Measurements from ENCODE around the gene ST6GALNAC2.
"Not testable (repeated sequence)": the region's sequence is repeated elsewhere in the genome, so short reads cannot be mapped to it uniquely, and the experiment has no call there.

ST6GALNAC2 gene

DNA sequence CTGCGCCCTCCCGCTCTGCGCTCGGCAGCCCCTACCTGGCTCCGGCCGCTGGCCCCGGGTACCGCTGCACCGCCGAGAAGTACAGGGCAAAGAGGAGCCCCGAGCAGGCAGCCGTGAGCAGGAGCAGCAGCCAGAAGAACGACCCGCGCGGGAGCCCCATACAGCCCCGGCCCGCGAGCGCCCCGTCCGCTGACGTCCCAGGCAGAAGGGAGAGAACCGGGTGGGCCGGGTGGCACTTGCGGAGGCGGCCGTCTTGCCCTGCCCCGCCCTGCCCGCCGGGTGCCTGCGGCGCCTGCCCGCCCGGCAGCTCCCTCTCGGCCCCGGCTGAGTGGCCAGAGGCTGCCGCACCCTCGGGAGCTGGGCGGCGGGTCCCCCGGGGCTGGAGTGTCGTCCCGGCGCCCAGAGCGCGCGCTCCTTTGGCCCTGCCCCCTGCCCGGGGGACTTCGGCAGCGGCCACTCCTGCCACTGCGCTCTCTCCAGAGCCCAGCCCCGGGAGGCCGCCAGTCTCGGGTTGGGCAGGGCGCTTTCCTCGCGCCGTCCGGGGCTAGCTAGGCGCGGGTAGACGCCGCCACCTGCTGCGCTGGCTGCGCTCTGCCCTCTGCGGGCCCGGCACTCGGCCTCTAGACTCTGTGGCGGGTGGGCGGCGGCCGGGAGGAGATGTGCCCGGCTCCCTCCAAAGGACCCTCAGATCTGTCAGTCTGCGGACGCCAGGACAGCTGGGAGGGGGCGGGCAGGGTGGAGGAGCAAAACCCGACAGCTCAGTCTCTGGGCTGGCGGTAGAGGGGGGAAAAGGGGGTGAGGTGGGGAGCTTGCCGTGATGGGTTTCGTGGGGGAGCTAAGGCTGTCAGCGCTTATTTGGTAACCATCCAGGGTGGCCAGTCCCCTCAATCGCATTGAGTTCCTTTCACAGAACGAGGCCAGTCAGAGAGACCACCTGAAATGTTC lies at the start of gene ST6GALNAC2:
Gene ST6GALNAC2 (minus strand): TSS at position 212 of the 945 bp plus-strand sequence. CDS start 52 bp downstream, at position 160.
- DNase-seq (ENCODE audit: low spot score) = no peak

DNA sequence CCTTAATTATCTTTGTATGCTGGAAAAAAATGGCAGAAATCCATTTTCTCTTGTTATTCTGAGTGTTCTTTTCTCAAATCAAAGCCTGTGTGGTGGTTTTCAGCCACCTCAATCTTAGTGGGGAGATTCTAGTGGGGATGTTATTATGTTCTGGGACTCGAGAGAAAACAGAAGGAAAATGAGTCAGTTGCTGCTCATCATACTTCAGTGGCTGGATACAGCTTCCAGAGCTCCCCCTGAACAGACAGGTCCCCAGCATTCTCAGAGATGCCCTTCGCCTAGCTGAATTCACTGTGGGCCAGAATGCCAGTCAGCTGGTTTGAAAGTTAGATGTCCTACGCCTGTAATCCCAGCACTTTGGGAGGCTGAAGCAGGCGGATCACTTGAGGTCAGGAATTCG lies 49.4 kb upstream of the ST6GALNAC2 start:
- no peak for DNase-seq (ENCODE audit: low spot score)

DNA sequence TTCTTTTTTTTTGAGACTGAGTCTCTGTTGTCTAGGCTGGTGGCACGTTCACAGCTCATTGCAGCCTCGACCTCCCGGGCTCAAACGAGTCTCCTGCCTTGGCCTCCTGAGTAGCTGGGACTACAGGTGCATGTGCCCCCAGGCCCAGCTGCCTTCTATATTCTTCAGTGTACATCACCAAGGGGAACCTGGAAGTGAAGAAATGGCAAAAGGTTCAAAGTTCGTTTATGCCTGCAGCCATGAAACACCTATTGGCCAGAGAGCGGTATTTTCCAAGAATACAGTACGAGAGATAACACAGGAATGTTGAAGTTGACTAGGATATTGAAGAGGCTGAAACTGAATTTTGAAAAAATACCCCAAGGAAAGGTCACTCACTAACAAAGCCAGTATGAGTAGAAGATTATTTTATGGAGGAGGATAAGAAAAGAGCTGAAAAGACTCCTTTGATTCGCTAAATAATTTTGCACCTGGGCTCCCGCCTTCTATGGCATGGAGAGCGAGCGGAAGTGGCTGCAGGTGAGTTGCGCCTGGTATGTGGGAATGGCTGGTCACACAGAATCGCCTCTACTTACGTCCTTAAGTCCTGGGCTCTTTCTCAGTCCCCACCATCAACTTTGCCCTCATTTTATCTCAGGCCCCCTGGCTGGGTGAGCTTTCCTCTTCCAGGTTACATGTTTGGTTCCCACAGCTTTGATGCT lies 48.1 kb upstream of the ST6GALNAC2 start:
- no peak for DNase-seq (ENCODE audit: low spot score)

DNA sequence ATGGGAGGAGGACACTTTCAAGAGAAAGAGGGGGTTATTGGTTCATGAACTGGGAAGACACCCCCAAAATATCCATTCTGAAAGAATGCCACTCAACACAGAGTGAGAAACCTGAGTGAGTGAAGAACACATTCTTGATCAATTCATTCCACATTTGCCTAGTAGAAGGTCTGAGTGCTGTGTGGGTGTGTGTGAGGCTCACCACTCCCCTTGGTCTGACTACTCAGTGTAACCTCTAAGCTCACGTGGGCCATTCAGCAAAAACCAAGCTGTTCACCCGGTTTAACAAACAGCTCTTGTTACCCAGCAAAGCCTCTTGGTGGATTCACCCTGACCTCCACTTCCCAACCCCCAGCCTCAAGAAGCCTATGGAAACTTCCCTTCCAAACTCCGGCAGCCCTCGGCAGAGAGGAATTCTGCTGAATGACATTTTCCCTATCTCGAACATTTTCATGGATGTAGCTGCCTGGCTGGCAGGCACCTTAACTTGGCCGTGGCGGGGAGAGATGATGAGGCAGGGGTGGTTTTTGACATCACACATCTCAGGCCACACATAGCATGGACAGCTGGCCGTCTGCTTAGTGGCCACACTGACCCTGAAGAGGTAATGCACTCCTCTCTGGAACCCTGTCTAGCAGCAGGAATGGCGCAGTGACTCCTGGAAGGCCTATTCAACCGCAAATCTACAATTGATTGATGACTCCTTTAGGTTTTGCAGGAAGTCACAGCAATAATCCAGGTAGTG lies 46.3 kb upstream of the ST6GALNAC2 start:
- DNase-seq (ENCODE audit: low spot score) = no peak

DNA sequence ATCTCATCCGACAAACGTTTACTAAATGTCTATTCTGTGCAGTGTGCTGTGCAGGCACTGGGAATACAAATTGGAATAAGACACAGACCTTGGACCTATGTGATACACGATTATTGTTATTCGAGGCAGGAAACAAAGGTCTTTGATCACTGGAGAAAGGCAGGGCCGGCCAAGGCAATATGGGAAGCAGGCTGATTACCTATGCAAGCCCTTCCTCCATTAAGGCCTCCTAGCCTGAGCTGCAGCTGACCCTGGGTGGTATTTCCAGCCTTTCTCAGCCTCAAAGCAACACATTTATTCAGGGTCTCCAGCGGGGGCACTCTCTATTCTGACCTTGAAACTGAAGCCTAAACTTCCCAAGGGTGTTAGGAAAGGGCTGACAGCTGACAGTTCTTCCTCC lies 44.5 kb upstream of the ST6GALNAC2 start:
- no peak for DNase-seq (ENCODE audit: low spot score)

DNA sequence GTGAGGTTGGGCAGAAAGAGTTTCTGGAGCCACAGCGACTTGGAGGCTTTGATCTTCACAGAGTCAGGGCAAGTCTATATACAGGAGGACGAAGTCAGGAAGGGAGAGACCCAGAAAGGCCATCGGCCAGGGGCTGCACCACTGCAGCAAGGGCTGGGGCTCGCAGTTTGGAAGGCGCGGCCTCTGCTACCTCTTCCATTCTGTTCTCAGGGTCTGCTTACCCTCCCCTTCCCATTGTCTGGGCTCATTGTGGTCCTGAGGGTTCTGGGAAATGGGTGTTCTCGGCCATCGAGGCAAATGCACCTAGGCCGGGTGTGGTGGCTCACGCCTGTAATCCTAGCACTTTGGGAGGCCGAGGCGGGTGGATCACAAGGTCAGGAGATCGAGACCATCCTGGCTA lies 41.9 kb upstream of the ST6GALNAC2 start:
- no peak for DNase-seq (ENCODE audit: low spot score)

DNA sequence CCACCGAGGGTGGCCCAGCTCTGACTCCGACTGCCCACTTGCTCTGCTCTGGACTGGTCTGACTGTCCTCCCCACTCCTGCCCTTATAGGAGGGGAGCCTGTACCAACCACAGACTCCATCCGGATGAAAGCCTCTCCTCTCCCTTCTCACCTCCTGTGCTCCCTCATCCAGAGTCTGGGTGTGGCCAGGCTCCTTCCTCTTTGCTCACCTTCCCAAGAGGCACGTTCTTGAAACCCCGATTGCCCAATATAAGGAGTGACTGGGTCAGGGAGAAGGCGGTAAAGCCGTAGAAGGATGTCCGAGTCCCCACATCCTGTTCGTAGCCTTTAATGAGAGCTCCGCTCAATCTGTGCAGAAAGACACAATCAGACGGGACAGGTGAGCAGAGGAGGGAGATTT lies 40.8 kb upstream of the ST6GALNAC2 start:
- DNase-seq (ENCODE audit: low spot score) = no peak

DNA sequence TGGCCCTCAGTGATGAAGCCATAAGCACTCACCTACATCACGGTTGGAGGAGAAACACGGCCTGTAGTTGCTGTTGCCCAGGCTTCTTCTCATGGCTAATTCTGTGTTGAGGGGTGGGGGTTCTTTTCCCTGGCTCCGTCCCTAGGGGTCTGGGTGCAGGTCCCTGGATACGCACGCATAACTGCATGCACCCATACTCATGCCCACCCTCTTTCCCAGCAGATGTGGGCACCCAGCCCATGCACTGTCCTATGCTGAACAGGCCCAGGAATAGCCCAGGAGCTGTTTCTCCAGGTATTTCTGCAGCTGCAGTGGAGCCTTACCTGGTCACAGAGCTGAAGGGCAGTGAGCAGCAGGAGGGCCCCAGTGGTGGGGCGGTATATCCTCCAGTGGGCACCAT lies 39.8 kb upstream of the ST6GALNAC2 start:
- DNase-seq (ENCODE audit: low spot score) = no peak

DNA sequence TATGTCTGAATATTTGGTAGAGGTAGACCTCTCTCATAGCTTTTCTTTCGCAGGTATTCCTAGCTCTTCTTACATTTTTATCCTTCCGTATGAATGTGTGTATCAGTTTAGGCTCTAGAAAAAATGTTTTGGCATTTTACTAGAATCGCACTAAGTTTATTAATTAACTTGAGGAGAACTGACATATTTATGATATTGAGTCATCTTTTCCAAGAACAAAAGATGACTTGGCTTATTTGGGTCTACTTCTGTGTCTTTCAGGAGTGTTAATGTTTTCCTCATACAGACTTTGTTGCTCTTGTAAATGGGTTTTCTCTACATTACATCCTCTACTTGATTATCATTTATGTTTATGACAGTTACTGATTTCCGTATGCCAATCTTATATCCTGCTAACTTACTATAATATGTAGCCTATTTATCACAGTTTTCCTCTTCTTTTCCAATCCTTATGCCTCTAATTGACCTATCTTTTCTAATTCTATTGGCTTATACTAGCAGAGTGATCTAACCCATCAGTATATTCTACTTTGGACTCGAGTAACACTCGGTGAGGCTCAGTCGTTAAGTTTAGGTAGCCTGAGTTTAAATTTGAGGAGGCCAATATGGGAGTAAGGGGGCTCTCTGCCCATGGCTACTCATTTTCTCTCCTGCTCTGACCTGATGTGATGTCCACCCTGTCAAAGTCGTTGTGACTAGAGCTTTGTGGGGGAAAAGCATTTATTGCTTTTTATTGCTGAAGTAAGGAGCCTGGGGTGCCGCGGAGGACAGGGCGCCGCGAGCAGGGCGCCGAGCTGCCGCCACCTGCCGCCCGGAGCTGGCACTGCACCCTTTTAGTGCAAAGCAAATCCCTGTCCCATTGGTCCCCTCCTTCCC lies 37.8 kb upstream of the ST6GALNAC2 start:
- DNase-seq (ENCODE audit: low spot score) = peak; percentile 27

DNA sequence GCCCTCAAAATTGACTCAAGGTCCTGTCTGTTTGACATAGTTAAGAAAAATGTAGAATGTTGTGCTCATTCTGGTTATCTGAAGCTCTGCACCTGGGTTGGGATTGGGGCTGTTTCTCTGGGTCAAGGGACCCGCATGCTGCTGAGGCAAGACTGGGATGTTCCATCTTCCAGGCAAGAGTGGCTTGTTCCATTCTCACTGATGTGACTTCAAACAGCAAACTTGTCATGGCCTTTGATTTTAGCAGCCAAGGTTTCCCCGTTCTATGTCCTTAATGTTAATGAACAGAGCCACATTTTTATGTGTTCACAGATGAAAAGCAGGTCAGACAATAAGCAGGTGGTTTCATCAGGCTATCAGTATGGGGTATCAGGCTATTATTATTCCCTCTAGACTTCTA lies 32.2 kb upstream of the ST6GALNAC2 start:
- no peak for DNase-seq (ENCODE audit: low spot score)

DNA sequence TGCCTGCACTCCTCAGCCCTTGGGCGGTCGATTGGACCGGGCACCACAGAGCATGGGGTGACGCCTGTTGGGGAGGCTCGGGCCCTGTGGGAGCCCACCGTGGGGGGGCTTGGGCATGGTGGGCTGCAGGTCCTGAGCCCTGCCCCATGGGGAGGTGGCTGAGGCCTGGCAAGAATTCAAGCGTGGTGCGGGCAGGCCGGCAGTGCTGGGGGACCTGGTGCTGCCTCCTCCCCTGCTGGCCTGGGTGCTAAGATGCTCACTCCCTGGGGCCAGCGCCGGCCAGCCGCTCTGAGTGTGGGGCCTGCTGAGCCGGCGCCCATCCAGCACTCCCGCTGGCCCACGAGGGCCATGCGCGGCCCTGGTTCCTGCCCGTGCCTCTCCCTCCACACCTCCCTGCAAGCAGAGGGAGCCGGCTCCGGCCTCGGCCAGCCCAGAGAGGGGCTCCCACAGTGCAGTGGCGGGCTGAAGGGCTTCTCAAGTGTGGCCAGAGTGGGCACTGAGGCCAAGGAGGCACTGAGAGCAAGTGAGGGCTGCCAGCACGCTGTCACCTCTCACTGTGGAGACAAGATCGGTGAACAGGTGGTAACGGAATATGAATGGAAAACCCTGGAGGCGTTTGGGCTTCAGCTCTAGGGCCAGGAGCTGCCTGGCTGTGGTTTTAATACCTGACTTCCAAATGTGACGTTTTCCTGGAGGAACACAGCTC lies 29.4 kb upstream of the ST6GALNAC2 start:
- DNase-seq (ENCODE audit: low spot score) = no peak

DNA sequence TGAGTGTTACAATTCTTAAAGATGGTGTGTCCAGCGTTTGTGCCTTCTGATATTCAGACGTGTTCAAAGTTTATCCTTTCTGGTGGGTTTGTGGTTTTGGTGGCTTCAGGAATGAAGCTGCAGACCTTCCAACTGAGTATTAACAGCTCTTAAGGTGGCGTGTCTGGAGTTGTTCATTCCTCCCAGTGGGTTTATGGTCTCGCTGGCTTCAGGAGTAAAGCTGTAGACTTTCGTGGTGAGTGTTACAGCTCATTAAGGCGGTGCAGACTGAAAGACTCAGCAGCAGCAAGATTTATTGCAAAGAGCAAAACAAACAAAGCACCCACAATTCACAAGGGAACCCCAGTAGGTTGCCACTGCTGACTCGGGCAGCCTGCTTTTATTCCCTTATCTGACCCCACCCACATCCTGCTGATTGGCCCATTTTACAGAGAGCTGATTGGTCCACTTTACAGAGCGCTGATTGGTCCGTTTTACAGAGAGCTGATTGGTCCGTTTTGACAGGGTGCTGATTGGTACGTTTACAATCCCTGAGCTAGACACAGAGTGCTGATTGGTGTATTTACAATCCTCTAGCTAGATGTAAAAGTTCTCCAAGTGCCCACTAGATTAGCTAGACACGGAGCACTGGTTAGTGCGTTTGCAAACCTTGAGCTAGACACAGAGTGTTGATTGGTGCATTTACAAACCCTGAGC lies 28.6 kb upstream of the ST6GALNAC2 start:
- DNase-seq (ENCODE audit: low spot score) = not testable (repeated sequence)

DNA sequence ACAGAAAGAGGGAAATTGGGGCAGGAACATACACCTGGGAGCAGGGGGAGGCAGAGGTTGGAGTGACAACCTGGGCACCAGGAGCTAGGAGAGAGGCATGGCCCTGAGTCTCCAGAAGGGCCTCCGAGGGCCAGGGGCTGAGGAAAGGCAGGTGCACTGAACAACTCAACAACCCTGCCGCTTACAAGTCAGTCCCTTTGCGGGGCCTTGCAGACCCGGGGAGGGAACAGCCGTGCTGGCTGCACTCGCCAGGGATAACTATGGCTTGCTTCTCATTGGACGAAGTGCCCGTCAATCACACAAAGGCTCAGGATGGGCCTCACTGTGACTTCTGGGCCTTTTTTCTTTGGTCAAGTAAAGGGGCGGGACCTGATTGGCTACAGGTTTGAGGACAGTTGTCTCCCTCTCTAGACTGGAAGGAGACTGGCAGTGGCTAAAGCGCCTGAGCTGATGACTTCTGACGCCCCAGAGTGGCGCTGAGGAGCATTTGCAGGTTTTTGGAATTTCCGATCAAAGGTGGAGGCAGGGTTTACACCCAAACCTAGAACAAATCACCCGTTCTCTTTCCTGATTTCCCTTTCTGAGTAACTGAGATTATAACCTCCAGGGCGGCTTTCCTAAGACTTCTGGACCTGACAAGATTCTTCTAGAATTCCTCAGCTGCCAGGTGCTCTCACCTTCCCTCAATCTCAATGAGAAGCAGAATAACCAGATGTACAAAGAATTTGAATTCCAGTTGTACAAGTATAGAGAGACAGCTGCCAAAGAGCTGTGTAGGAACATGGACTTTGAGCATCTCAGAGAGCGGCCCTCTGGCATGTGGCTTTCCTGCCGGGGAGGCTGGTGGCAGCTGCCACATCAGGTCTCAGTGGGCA lies 27.6 kb upstream of the ST6GALNAC2 start:
- DNase-seq (ENCODE audit: low spot score) = no peak

DNA sequence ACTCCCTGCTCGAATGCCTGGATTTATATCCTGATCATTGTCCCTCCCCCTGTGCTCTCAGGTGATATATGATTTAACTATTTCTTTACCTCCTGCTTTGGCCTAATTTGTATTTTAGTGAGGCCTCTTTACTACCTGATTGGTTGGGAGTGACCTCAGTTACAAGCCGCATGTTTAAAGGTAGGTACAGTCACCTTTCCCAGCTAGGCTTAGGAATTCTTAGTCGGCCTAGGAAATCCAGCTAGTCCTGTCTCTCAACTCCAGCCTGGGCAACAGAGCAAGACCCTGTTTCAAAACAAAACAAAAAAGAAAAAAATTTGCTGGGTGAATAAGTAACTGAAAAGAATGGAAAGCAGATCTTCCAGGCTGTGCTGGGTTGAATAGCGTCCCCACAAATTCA lies 26.8 kb upstream of the ST6GALNAC2 start:
- DNase-seq (ENCODE audit: low spot score) = no peak

DNA sequence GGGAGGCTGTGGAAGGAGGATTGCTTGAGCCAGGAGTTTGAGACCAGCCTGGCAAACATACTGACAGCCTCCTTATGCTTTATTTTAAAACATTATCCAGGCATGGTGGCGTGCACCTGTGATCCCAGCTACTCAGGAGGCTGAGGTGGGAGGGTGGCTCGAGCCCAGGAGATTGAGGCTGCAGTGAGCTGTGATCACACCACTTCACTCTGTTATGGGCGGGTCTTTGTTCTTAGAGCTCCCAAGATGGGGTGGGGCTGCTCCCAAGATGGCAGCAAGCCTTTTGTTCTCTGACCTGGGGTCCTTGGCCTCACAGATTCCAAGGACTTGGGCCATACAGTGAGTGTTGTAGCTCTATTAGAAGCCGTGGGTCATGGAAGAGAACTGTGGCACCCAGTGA lies 26.1 kb upstream of the ST6GALNAC2 start:
- no peak for DNase-seq (ENCODE audit: low spot score)

DNA sequence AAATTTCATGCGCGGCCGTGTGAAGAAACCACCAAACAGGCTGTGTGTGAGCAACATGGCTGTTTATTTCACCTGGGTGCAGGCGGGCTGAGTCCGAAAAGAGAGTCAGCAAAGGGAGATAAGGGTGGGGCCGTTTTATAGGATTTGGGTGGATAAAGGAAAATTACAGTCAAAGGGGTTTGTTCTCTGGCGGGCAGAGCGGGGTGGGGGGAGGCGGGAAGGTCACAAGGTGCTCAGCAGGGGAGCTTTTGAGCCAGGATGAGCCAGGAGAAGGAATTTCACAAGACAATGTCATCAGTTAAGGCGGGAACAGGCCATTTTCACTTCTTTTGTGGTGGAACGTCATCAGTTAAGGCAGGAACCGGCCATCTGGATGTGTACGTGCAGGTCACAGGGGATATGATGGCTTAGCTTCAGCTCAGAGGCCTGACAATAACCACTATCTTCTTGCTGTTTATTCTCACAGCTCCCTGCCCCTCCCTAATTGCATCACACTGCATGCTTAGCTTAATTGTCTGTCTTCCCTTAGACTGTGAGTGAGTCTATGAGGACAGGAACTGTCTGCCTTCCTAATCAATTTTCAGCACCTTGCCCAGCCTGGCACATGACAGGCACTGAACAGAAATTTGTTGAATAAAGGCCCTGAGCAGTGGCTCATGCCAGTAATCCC lies 25.6 kb upstream of the ST6GALNAC2 start:
- DNase-seq (ENCODE audit: low spot score) = not testable (repeated sequence)

DNA sequence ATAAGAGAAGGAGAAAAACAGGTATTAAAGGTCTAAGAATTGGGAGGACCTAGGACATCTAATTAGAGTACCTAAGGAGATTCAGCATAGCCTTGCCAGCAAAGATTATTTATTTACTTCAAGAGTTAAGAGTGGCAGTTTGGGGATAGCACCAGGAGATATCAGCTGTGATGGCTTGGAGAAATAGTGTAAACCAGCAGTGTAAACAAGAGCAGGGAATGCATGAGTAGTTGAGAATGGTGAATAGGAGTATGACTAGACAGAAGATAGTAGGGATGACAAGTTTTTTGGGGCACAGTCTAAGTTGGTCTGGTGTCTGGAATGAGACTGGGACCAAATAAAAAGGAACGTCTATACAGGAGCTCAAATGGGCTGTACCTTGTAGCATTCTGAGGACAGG lies 21.0 kb upstream of the ST6GALNAC2 start:
- not testable (repeated sequence) for DNase-seq (ENCODE audit: low spot score)

DNA sequence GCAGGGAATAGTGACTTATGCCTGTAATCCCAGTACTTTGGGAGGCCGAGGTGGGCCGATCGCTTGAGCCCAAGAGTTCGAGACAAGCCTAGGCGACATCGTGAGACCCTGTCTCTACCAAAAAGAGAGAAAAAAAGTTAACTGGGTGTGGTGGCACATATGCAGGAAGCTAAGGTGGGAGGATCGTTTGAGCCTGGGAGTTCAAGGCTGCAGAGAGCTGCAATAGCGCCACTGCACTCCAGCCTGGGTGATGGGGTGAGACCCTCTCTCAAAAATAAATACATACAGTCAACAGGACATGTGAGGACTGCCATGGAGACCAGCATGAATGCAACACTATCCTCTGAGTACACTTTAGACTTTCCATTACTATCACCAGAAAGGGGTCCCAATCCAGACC lies 15.4 kb upstream of the ST6GALNAC2 start:
- DNase-seq (ENCODE audit: low spot score) = no peak

Data from putamen (tissue), 1 donor.